Measurements from ENCODE around the gene EGR4.

Gene EGR4

DNA sequence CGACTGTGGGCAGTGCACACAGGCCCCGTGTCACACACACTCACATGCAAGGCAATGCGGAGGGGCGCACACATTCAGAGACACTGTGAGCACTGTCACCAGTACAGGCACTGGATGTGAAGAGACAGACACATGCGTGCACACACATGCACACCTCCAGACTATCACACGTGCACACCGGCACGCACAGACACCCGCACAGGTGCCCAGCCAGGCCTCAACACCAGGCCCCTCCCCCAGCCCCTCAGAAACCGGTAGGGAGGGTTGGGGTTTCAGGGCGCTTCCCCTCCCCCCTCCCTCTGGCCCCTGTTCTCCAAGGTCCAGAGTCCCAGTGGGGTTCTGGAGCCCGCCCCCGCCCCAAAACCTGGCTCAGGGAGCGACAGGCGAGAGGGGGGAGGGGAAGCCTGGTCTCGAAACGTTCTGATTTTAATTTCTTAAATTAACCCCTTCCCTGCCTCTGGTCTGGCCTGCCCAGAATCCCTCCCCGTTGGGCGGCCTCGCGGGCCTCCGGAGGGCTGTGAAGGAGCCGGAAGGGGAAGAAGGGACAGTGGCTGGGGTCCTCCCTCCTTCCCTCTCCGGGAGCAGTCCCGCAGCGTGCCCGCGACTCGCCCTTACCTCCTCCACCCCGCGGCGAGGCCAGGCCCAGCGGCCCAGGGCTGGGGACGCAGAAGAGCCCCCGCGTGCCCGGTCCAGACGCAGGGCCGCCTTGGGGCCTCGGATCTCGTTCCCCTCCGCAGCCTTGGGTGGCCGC, 9.6 kb downstream of the EGR4 start:
- TF ChIP-seq ZFX (IDR thresholded peaks at IDR 0.05; ENCODE audit: borderline replicate concordance) = no peak
- TF ChIP-seq, protein P1, sequence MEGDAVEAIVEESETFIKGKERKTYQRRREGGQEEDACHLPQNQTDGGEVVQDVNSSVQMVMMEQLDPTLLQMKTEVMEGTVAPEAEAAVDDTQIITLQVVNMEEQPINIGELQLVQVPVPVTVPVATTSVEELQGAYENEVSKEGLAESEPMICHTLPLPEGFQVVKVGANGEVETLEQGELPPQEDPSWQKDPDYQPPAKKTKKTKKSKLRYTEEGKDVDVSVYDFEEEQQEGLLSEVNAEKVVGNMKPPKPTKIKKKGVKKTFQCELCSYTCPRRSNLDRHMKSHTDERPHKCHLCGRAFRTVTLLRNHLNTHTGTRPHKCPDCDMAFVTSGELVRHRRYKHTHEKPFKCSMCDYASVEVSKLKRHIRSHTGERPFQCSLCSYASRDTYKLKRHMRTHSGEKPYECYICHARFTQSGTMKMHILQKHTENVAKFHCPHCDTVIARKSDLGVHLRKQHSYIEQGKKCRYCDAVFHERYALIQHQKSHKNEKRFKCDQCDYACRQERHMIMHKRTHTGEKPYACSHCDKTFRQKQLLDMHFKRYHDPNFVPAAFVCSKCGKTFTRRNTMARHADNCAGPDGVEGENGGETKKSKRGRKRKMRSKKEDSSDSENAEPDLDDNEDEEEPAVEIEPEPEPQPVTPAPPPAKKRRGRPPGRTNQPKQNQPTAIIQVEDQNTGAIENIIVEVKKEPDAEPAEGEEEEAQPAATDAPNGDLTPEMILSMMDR (IDR thresholded peaks at IDR 0.05) = no peak
- peak overlapping the region; percentile 48 for H3K27ac ChIP-seq

DNA sequence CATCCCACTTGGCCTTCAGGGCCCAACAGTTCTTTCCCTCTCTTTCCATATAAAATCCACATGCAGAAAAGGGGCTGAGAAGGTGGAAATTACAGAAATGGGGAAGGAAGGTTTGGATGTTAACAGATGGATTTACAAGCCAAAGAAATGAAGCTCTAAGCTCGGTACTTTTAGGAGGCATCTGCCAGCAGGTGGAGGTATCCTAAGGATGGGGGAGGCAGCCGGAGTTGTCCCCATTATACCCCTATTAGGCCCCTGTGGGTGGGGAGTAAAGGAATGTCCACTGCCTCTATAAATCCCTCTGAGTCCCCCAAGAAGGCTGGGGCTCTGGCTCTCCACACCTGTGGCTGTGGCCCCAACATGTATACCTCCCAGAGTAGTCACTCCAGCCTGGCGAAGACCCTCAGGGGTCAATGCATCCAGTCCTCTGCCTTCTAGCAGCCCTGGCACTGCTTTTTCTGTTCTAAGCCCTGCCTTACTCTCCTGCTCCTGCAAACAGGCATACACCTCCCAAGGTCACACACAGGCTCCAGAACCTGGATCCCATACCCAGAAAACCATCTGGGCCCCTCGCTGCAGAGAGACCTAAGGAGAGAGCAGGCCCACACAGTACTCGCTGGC, 10.3 kb downstream of the EGR4 start:
- TF ChIP-seq, protein P1 (IDR thresholded peaks at IDR 0.05) = no peak
- no peak for TF ChIP-seq ZFX (IDR thresholded peaks at IDR 0.05; ENCODE audit: borderline replicate concordance)
- H3K27ac ChIP-seq = no peak overlapping the region

DNA sequence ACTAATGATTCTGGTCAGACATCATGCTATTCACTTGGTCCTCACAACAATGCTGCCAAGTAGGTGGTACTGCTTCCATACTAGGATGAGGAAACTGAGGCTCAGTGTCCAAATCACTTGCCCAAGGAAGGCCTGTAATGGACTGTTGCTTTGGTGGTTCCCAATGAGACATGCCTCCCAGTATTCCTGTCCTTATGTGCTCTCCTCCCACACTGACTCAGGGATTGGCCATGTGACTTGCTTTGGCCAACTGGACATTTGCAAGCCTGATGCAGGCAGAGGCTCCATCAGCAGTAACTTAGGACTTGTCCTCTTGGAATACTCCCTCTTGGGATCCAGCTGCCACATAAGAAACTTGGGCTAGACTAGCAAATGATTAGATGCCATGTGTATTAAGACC, 12.1 kb downstream of the EGR4 start:
- no peak overlapping the region for H3K27ac ChIP-seq
- no peak for TF ChIP-seq ZFX (IDR thresholded peaks at IDR 0.05; ENCODE audit: borderline replicate concordance)
- TF ChIP-seq, protein P1 (IDR thresholded peaks at IDR 0.05) = no peak

DNA sequence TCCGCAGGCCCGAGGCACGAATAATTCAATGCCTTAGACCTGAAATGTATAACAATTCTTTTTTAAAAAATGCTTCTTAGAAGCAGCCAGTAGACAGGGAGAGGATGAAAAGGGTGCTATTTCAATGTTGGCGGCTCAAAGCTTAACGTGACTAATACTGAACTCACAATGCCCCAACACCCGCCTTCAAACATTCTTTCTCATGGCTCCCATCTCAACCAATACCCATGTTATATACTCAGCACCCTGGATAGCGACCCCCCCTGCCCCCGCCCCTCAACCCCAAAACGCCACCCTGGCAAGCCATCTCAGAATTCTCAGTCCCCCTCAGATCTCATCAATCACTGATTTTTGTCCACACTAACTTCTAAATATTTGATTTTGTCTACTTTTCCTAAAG, 13.5 kb downstream of the EGR4 start:
- H3K27ac ChIP-seq = no peak overlapping the region
- TF ChIP-seq, protein P1 (IDR thresholded peaks at IDR 0.05) = no peak
- no peak for TF ChIP-seq ZFX (IDR thresholded peaks at IDR 0.05; ENCODE audit: borderline replicate concordance)

DNA sequence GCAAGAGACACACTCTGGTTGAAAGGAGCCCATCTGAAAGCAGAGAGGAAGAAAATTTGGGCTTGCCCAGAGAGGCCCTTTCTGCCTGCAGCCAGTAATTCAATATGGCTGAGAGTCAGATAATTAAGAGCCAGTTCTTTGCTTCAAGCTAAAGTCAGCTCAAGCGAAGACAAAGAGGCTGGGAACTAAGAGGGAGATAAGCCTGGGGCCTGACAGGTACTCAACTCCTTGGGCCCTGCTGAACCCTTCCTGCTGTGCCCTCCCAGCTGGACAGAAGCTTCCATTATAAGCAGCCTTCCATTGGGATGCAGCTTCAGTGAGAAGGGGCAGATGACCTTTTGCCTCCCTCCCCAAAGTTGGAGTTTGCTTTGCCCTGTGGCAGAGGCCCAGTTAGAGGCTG, 21.1 kb downstream of the EGR4 start:
- TF ChIP-seq ZFX (IDR thresholded peaks at IDR 0.05; ENCODE audit: borderline replicate concordance) = no peak
- TF ChIP-seq, protein P1 (IDR thresholded peaks at IDR 0.05) = no peak
- no peak overlapping the region for H3K27ac ChIP-seq

DNA sequence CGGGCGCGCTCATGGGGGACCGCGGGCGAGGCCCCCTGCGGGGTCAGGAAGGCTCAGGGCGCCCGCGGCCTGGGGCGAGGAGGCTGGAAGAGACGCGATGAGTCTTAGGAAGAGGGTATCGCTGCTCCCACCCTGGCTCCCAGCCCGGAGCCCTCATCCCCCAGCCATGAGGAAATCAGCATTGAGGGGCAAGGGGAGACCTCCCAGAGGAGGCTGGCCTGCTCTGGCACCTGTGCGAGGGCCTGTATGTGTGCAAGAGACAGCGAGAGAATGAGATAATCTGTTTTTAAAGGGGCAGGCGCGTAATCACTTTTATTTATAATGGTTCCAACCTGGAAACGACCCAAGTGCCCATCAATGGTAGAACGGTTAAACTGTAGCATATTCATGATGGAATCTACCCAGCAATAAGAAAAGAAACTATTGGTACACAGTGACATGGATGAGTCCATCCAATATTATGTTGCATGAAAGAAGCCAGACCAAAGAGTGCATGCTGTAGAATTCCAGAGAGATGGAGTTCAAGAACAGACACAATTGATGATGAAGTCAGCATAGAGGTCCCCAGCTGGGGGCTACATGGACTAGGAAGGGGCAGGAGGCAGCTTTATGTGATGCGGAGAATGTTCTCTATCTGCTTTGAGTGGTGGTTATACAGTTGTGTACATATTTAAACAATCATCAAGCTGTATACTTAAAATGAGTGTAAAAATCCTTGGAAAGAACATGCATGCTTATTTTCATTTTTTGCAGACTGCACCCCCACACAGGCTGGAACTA, 23.5 kb downstream of the EGR4 start:
- TF ChIP-seq, protein P1 (IDR thresholded peaks at IDR 0.05) = no peak
- no peak for TF ChIP-seq ZFX (IDR thresholded peaks at IDR 0.05; ENCODE audit: borderline replicate concordance)

More for the DNA sequence above, 23.5 kb downstream of the EGR4 start:
- peak overlapping the region; percentile 93 for H3K27ac ChIP-seq

All from 22Rv1 (cell line).